K562 (cell line): ENCODE results near the gene HYAL1. TPM values are rescaled to one million over a fixed set of nuclear protein-coding genes. Genes with fewer than 3 reads are reported as not detected.

Source experiments
- ATAC-seq: fragments of 200-7000 bp; cut with Tn5 transposase; 3 replicates; pipeline ENCODE4 v1.9.1; 2020; ENCODE audit warnings: moderate library complexity
- BruUV-seq: library from RNA; stranded (reverse); fragments of 400-500 nt; replicated peaks from 2 replicates; lab custom pipeline; 2021; lab: Mats Ljungman, UMichigan
- CTCF ChIA-PET: fragments of 300-600 bp; formaldehyde crosslinking; extraction: SDS; loops from one replicate; lab custom pipeline; 2021; ENCODE audit warnings: low intra/inter-chr PET ratio; lab: Yijun Ruan, JAX
- POLR2A ChIA-PET: fragments of 300-600, 350-650 bp; sonication (Branson Sonifier 250); formaldehyde crosslinking; extraction: SDS; loops from one replicate; lab custom pipeline; 2021; ENCODE audit warnings: antibody characterized with exemption, inconsistent platforms; lab: Yijun Ruan, JAX
- DNase-seq, 4 experiments: peaks; one replicate each; pipeline versions ENCODE4 v3.0.0 to v3.0.0-alpha.2; 2011 to 2018; ENCODE audit warnings: low spot score in 3 of 4, mixed read lengths in 3 of 4; ENCODE audit errors: extremely low read depth in 1 of 4
- FAIRE-seq: peaks from 2 replicates; lab custom pipeline; 2011; peaks lifted over from hg19 to GRCh38; lab: Jason Lieb, UNC
- H2AFZ ChIP-seq: 2 replicates; pipeline ENCODE4 v1.6.0; 2011; ENCODE audit warnings: low read depth, low read length, control low read depth, inconsistent platforms
- H3K27ac ChIP-seq: fragments of 200-600 bp; 3 replicates; pipeline ENCODE4 v1.8.0; 2011; ENCODE audit warnings: low read depth, mild to moderate bottlenecking, control low read depth, inconsistent platforms, low read length, moderate library complexity, mixed read lengths; ENCODE audit errors: extremely low read depth
- H3K27me3 ChIP-seq, 2 experiments: fragments of 300-600 bp in 1 of 2; 2 replicates in 1 of 2; 3 replicates in 1 of 2; pipeline versions ENCODE4 v1.6.0 to v1.8.0; 2011; ENCODE audit warnings: inconsistent platforms in 2 of 2, low read length in 2 of 2, mild to moderate bottlenecking in 1 of 2, mixed read lengths in 1 of 2, moderate library complexity in 1 of 2; ENCODE audit not compliant: control insufficient read depth in 2 of 2, insufficient read depth in 2 of 2
- H3K36me3 ChIP-seq: fragments of 300-600 bp; 3 replicates; pipeline ENCODE4 v1.8.0; 2011; ENCODE audit warnings: mild to moderate bottlenecking, low read length, inconsistent platforms; ENCODE audit not compliant: control insufficient read depth, insufficient read depth
- H3K4me1 ChIP-seq, 2 experiments: fragments of 200-600 bp in 1 of 2; replicated peaks in 1 of 2; 2 replicates in 1 of 2; 3 replicates in 1 of 2; pipeline versions ENCODE4 v1.5.1 to v1.8.0; 2011; ENCODE audit warnings: inconsistent platforms in 2 of 2, low read length in 2 of 2, mild to moderate bottlenecking in 1 of 2, mixed read lengths in 1 of 2, moderate library complexity in 1 of 2; ENCODE audit not compliant: control insufficient read depth in 2 of 2, insufficient read depth in 2 of 2
- H3K4me2 ChIP-seq: 2 replicates; pipeline ENCODE4 v1.6.1; 2011; ENCODE audit warnings: low read length, control low read depth, inconsistent platforms, mixed read lengths; ENCODE audit not compliant: insufficient read depth
- H3K4me3 ChIP-seq: fragments of 200-600 bp; sonication (generic), shearing (Covaris generic); 2 replicates; pipeline ENCODE4 v1.5.1; 2016; ENCODE audit warnings: control low read depth, inconsistent platforms
- H3K79me2 ChIP-seq: fragments of 200-600 bp; 3 replicates; pipeline ENCODE4 v1.8.0; 2011; ENCODE audit warnings: low read length, inconsistent platforms; ENCODE audit not compliant: control insufficient read depth, insufficient read depth
- H3K9ac ChIP-seq, 2 experiments: 2 replicates each; pipeline versions ENCODE4 v1.6.0 to v1.6.1; 2011; ENCODE audit warnings: low read depth in 2 of 2, low read length in 2 of 2, control low read depth in 1 of 2, inconsistent platforms in 1 of 2, mild to moderate bottlenecking in 1 of 2, mixed read lengths in 1 of 2; ENCODE audit not compliant: insufficient read depth in 1 of 2
- H3K9me1 ChIP-seq: one replicate; pipeline ENCODE4 v1.6.0; 2011; ENCODE audit warnings: inconsistent platforms, mild to moderate bottlenecking, low read length, moderate library complexity; ENCODE audit not compliant: control insufficient read depth, insufficient read depth
- H3K9me3 ChIP-seq: replicated peaks from 2 replicates; pipeline ENCODE4 v1.5.1; 2011; ENCODE audit warnings: low read depth, low read length, inconsistent platforms; ENCODE audit not compliant: control insufficient read depth, insufficient read depth
- H4K20me1 ChIP-seq: replicated peaks from 2 replicates; pipeline ENCODE4 v1.6.1; 2011; ENCODE audit warnings: low read length, inconsistent platforms, mixed read lengths; ENCODE audit not compliant: control insufficient read depth, insufficient read depth
- SMAD1 ChIP-seq: fragments of 150-350 bp; IDR thresholded peaks from 2 replicates; pipeline ENCODE4 v1.6.1; 2014; ENCODE audit warnings: low read length, low read depth; ENCODE audit not compliant: partially characterized antibody
- ZBTB9 ChIP-seq: fragments of 450-650 bp; formaldehyde crosslinking; IDR thresholded peaks from 2 replicates; pipeline ENCODE4 v1.4.0; 2020; ENCODE audit warnings: mild to moderate bottlenecking, moderate library complexity
- WGBS: fragments of 100-300 bp; shearing (Covaris generic); methylation state at CpG from one replicate; pipeline ENCODE4 v1.1.6; 2016; ENCODE audit warnings: low coverage, mixed read lengths; ENCODE audit not compliant: insufficient coverage; ENCODE audit errors: missing lambda C conversion rate; 5-methylcytosine and 5-hydroxymethylcytosine counted together
- in situ Hi-C: fragments of 300-500 bp; cut with MboI; formaldehyde crosslinking; loops from 4 replicates; pipeline ENCODE4 v1.15.0; 2018; ENCODE audit warnings: inconsistent platforms, mixed read lengths
- intact Hi-C: fragments of 100-400 bp; cut with micrococcal nuclease; formaldehyde crosslinking; loops from 2 replicates; pipeline ENCODE4 v1.14.2; 2022
- polyA plus RNA-seq, 8 experiments: library from polyadenylated mRNA; depleted of rRNA in 4 of 8; stranded (reverse) in 5 of 8; unstranded in 3 of 8; fragments of >200 nt; fragmentation: Nextera tagmentation in 2 of 8; fragmentation: Illumina TruSeq in 1 of 8; extraction: Ambion mirVana in 2 of 8; extraction: Trizol in 1 of 8; gene quantifications; 2 replicates each; pipeline versions ENCODE4 v1.2.1 to v1.2.3, GENCODE V29; 2011 to 2014; ENCODE audit warnings: inconsistent platforms in 1 of 8, missing spikeins in 1 of 8
- total RNA-seq, 7 experiments: library from RNA; depleted of rRNA in 6 of 7; stranded (reverse); fragments of >200 nt in 6 of 7; fragmentation: Illumina TruSeq in 2 of 7; extraction: Trizol in 2 of 7; gene quantifications; 2 replicates each; pipeline versions ENCODE4 v1.2.1 to v1.2.3, GENCODE V29; 2011 to 2021; ENCODE audit warnings: low replicate concordance in 1 of 7
- TF ChIP-seq, protein P1 (sequence below): sonication (generic); formaldehyde crosslinking; IDR thresholded peaks from 2 replicates; pipeline ENCODE4 v1.8.1; 2022; ENCODE audit warnings: missing genetic modification reagents

HYAL1 gene
- total and polyA plus RNA-seq, 9 of the 15 experiments (the other 6 are each of a cell fraction or from before 2014, with no cell fraction given) = 1.4 to 8.5 (median 4.7) TPM

GRCh38 chr3:50266836-50267235 lies 36.5 kb downstream of the HYAL1 start:
- Histone ChIP-seq H3K4me1 (peaks cover 3 to 54% of the 10 kb centered on the region in 2 experiments; a peak in 4 of 5 replicates), H2AFZ (no peak overlapping the region), H4K20me1 (no peaks in the 10 kb centered on the region; the same call in 1 of the 2 replicates), H3K27ac (no peak overlapping the region), H3K9ac (peak overlapping the region in 1 of 2 experiments; percentile 81; a peak in 2 of 4 replicates), H3K36me3 (no peaks in the 10 kb centered on the region), H3K79me2 (no peaks in the 10 kb centered on the region), H3K27me3 (no peaks in the 10 kb centered on the region), H3K9me3 (no peaks in the 10 kb centered on the region), H3K4me3 (no peak overlapping the region), H3K9me1 (no peaks in the 10 kb centered on the region), H3K4me2 (no peak overlapping the region)
- ChIA-PET POLR2A (no interaction called here), CTCF (interaction anchor here (1.5 kb wide), 1 partner anchor 40 kb away, joined by 3 read pairs; no protein-coding TSS in a partner anchor)
- 24% methylated on average over 6 of the region's 7 CpGs for WGBS
- TF ChIP-seq SMAD1 = no peak
- peak; percentile 47; the same call in 1 of the 2 replicates for TF ChIP-seq ZBTB9 (CRISPR knock-in tag)
- DNase-seq (no peak), ATAC-seq (no peak), FAIRE-seq (no peak)
- intact Hi-C loops (no loop called here), in situ Hi-C loops (no loop called here)
- BruUV-seq = no TSS peak

- ChIA-PET POLR2A (interaction anchor here (0.9 kb wide), 1 partner anchor 53 kb away, joined by 3 read pairs; no protein-coding TSS in a partner anchor), CTCF (interaction anchor here (1.5 kb wide), 1 partner anchor 39 kb away, joined by 3 read pairs; no protein-coding TSS in a partner anchor)
- ATAC-seq (no peak), FAIRE-seq (no peak), DNase-seq (no peak)
- Histone ChIP-seq H3K4me3 (no peak overlapping the region), H3K79me2 (no peaks in the 10 kb centered on the region), H3K9ac (peak overlapping the region in 1 of 2 experiments; percentile 13; a peak in 1 of 4 replicates), H4K20me1 (no peaks in the 10 kb centered on the region; the same call in 1 of the 2 replicates), H3K4me2 (no peak overlapping the region), H3K9me1 (no peaks in the 10 kb centered on the region), H2AFZ (no peak overlapping the region), H3K27me3 (no peaks in the 10 kb centered on the region), H3K27ac (no peak overlapping the region), H3K36me3 (no peaks in the 10 kb centered on the region), H3K4me1 (peaks cover 5 to 50% of the 10 kb centered on the region in 2 experiments; a peak in 4 of 5 replicates), H3K9me3 (no peaks in the 10 kb centered on the region)
- TF ChIP-seq, protein P1, sequence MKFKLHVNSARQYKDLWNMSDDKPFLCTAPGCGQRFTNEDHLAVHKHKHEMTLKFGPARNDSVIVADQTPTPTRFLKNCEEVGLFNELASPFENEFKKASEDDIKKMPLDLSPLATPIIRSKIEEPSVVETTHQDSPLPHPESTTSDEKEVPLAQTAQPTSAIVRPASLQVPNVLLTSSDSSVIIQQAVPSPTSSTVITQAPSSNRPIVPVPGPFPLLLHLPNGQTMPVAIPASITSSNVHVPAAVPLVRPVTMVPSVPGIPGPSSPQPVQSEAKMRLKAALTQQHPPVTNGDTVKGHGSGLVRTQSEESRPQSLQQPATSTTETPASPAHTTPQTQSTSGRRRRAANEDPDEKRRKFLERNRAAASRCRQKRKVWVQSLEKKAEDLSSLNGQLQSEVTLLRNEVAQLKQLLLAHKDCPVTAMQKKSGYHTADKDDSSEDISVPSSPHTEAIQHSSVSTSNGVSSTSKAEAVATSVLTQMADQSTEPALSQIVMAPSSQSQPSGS (CRISPR knock-in tag) = no peak
- in situ Hi-C loops (no loop called here), intact Hi-C loops (no loop called here)
- BruUV-seq = no TSS peak
- WGBS = 53% methylated on average over 6 of the region's 6 CpGs
These were observed 37.4 kb downstream of the HYAL1 start for GRCh38 chr3:50266017-50266416.
